HG02571 (cell line): ENCODE data around the gene PPP4R3A.
"Not testable (repeated sequence)": the region's sequence is repeated elsewhere in the genome, so short reads cannot be mapped to it uniquely, and the experiment has no call there.

Source experiments
- ATAC-seq: cut with Tn5 transposase; IDR thresholded peaks from one replicate; pipeline ENCODE4 v1.9.1; 2021; ENCODE audit warnings: mild to moderate bottlenecking, moderate library complexity; ENCODE audit not compliant: unreplicated experiment

Gene PPP4R3A

GRCh38 chr14:91506226-91506625 is 3.9 kb downstream of the PPP4R3A start:
- ATAC-seq, result no peak

DNA sequence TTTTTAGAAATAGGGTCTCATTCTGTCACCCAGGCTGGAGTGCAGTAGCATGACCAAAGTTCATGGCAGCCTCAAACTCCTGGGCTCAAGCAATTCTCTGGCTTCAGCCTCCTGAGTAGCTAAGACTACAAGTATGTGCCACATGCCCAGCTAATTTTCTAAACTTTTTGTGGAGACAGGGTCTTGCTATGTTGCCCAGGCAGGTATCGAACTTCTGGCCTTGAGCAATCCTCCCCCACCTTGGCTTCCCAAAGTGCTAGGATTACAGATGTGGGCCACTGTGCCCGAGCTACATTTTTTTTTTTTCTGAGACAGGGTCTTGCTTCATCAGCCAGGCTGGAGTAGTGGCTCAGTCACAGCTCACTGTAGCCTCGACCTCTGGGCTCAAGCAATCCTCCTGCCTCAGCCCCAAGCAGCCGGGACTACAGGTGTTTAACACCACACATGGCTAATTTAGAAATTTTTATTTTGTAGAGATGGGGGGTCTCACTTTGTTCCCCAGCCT is 7.1 kb downstream of the PPP4R3A start:
- ATAC-seq, result no peak

DNA sequence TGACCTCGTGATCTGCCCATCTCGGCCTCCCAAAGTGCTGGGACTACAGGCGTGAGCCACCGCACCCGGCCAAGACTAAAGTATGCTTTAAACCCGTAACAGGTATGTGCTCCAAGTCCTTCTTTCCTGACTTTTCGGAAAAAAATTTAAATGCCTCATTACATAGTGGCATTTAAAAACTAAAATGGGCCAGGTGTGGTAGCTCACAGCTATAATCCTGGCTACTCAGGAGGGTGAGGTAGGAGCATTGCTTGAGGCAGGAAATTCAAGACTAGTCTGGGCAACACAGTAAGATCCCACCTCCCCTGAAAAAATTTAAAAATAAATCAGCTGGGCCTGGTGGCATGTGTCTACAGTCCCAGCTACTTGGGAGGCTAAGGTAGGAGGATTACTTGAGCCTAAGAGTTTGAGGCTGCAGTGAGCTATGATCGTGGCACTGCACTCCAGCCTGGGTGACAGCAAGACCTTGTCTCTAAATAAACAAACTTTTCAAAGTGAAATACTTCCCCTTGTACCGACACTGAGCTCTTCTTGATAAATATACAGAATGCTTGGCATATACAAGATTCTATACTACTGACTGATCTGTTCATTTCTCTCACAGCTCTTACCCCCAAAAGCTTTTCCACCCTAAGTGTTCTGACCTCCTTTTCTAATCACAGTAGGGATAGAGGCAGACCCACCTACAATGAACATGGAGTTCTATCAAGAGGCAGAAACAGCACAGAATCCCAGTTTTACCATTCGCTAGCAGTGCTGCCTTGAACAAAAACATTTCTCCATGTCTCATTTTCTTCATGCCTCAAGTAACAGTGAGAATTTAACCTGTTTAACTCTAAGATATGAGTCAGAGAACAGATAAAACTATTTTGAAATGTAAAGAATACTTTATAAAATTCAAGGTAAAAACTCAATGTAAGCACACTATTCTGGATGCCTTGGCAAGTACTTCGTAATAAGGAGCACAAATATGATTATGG is 7.9 kb downstream of the PPP4R3A start:
- no peak for ATAC-seq

- no peak for ATAC-seq
Observed at GRCh38 chr14:91501348-91501747, 8.8 kb downstream of the PPP4R3A start.

DNA sequence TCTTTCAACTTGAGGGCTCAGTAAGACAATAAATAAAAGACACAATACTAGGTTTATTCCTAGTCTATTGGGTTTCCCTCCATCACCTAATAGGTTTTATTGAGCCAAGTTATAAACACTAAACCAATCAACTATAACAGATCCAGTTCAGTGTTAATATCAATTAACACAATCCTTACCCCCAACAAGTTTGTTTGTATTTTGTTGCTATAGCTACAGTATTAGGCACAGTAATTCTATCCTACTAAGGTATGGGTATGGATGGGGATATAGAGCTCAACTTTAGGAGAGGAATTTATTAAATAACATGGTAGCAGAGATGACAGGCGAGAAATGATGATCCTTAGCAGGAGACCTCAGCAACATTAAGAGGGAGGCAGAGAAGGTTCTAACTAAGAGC is 13.3 kb downstream of the PPP4R3A start:
- ATAC-seq, result no peak

- not testable (repeated sequence) for ATAC-seq
Observed at GRCh38 chr14:91494392-91495065, 15.6 kb downstream of the PPP4R3A start.

DNA sequence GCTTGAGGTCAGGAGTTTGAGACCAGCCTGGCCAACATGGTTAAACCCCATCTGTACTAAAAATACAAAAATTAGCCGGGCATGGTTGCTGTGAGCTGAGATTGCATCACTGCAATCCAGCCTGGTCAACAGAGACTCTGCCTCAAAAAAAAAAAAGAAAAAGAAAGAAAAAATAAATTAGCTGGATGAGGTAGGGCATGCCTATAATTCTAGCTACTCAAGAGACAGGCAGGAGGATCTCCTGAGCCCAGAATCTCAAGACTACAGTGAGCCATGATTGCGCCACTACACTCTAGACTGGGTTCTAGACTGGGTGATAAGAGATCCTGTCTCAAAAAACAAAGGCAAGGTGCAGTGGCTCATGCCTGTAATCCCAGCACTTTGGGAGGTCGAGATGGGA is 16.9 kb downstream of the PPP4R3A start:
- no peak for ATAC-seq

DNA sequence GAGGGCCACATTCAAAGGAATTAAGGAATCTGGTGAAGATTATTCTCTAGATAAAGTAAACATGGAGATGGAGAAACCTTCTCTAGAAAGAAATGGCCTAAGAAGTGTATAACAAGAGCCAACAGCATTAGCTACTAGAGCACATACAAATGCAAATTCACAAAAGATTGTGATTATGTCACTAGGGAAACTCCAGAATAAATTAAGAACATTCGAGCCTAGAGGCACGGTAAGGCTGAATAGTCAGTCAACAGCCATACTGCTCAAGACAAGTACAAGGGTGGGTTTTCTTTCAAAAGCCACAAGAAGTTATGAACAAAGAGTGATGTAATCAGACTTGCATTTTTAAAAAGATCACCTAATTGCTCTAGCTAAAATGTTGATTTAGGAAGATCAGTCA is 25.4 kb downstream of the PPP4R3A start:
- ATAC-seq, result no peak

DNA sequence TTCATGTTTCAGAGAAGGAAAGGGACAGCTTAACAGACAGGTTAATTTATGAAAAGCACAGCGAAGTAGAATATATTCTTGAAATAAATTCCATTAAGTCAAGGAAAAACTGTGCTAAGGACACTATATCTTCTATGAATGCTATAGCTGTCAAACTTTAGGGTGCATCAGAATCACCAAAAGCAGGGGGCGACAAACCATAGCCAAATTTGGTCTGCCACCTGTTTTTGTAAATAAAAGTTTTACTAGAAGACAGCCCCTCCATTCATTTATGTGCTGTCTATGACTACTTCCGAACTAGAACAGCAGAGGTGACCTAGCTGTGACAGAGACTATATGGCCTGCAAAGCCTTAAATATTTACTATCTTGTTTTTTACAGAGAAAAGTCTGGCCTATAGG is 25.9 kb downstream of the PPP4R3A start:
- ATAC-seq, result no peak

- ATAC-seq, result no peak
Observed at GRCh38 chr14:91482263-91483013, 27.7 kb downstream of the PPP4R3A start.

- no peak for ATAC-seq
Observed at GRCh38 chr14:91477388-91477787, 32.7 kb downstream of the PPP4R3A start.

GRCh38 chr14:91473046-91473445 is 37.1 kb downstream of the PPP4R3A start:
- ATAC-seq, result no peak

GRCh38 chr14:91470216-91470615 is 39.9 kb downstream of the PPP4R3A start:
- no peak for ATAC-seq

GRCh38 chr14:91466192-91466591 is 43.9 kb downstream of the PPP4R3A start:
- no peak for ATAC-seq

GRCh38 chr14:91464615-91465205 is 45.4 kb downstream of the PPP4R3A start:
- ATAC-seq, result no peak

GRCh38 chr14:91458612-91459011 is 51.5 kb downstream of the PPP4R3A start:
- no peak for ATAC-seq

DNA sequence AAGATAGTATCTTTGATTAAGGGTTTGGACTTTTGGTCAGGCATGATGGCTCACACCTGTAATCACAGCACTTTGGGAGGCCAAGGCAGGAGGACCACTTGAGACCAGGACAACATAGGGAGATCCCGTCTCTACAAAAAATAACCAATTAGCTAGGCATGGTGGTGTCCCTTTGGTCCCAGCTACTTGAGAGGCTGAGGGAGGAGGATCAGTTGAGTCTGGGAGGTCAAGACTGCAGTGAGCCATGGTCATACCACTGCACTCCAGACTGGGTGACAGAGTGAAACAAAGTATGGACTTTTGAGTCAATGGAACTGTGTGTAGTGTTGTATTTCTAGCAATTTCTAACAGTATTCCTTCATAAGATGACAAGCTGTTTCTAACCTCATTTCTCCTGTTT is 53.8 kb downstream of the PPP4R3A start:
- no peak for ATAC-seq

- no peak for ATAC-seq
Observed at GRCh38 chr14:91454580-91454979, 55.5 kb downstream of the PPP4R3A start.

DNA sequence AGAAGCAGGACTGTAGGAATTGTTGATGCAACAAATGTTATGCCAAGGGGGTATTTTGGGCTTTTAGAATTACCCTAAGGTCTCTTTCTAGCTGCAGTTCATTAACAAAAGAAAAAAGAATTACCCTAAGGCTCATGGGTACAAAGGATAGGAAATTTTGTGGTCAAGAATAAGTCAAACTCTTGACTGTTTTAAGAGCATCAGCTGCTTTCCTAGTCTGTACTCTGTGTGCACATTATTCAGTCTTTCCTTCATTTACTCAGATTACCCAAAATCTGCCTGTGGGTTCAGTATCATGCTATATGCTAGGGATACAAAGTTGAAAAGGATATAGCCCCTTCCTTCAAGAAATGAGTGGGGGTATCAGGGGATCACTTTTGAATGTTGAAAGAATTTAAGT is 56.0 kb downstream of the PPP4R3A start:
- no peak for ATAC-seq

GRCh38 chr14:91453744-91454143 is 56.4 kb downstream of the PPP4R3A start:
- ATAC-seq, result no peak
